H1 (cell line): Measurements from ENCODE around the gene ADRB2. TPM values are rescaled to one million over a fixed set of nuclear protein-coding genes. Genes with fewer than 3 reads are reported as not detected.

Experiments used
- CTCF ChIA-PET: fragments of 300-600 bp; sonication (Branson Sonifier 250); formaldehyde crosslinking; loops from one replicate; lab custom pipeline; 2021; ENCODE audit not compliant: partially characterized antibody; lab: Charles Lee
- POLR2A ChIA-PET: fragments of 300-600 bp; sonication (Branson Sonifier 250); formaldehyde crosslinking; loops from one replicate; lab custom pipeline; 2021; ENCODE audit warnings: inconsistent platforms; ENCODE audit not compliant: partially characterized antibody; lab: Charles Lee
- DNase-seq, 2 experiments: peaks; one replicate each; pipeline versions ENCODE4 v3.0.0 to v3.0.0-alpha.2; 2010 to 2022; ENCODE audit warnings: low spot score in 2 of 2, low read depth in 1 of 2, mixed read lengths in 1 of 2
- FAIRE-seq: peaks from 2 replicates; lab custom pipeline; 2011; peaks lifted over from hg19 to GRCh38; lab: Jason Lieb, UNC
- H2AFZ ChIP-seq: 2 replicates; pipeline ENCODE4 v1.8.1; 2012; ENCODE audit warnings: low read length, inconsistent platforms
- H2AK5ac ChIP-seq: 2 replicates; pipeline ENCODE4 v1.6.1; 2013; ENCODE audit warnings: low read depth, low read length
- H2BK120ac ChIP-seq: replicated peaks from 2 replicates; pipeline ENCODE3; 2013; ENCODE audit warnings: low read depth, low read length, inconsistent platforms
- H2BK12ac ChIP-seq: 2 replicates; pipeline ENCODE4 v1.6.1; 2013; ENCODE audit warnings: low read depth, low read length
- H2BK15ac ChIP-seq: 2 replicates; pipeline ENCODE4 v1.6.1; 2013; ENCODE audit warnings: low read length
- H2BK20ac ChIP-seq: 2 replicates; pipeline ENCODE4 v1.6.1; 2013; ENCODE audit warnings: low read length
- H2BK5ac ChIP-seq: 2 replicates; pipeline ENCODE4 v1.6.1; 2013; ENCODE audit warnings: low read depth, low read length
- H3K14ac ChIP-seq: 2 replicates; pipeline ENCODE4 v1.6.1; 2013; ENCODE audit warnings: inconsistent platforms; ENCODE audit not compliant: insufficient read length
- H3K18ac ChIP-seq: 2 replicates; pipeline ENCODE4 v1.6.1; 2013; ENCODE audit warnings: low read length; ENCODE audit errors: extremely low read depth
- H3K23ac ChIP-seq: 2 replicates; pipeline ENCODE4 v1.6.1; 2013; ENCODE audit warnings: inconsistent platforms; ENCODE audit not compliant: insufficient read length
- H3K23me2 ChIP-seq: 2 replicates; pipeline ENCODE4 v1.6.1; 2013; ENCODE audit warnings: low read depth, low read length
- H3K27ac ChIP-seq: 2 replicates; pipeline ENCODE4 v1.6.1; 2011; ENCODE audit warnings: low read depth, low read length, inconsistent platforms
- H3K27me3 ChIP-seq, 4 experiments: replicated peaks in 1 of 4; 1 replicate in 1 of 4; 2 replicates in 3 of 4; pipeline versions ENCODE4 v1.6.1 to v1.8.1; 2011 to 2013; ENCODE audit warnings: low read length in 3 of 4, mild to moderate bottlenecking in 3 of 4, inconsistent platforms in 2 of 4, mixed read lengths in 2 of 4, moderate library complexity in 1 of 4; ENCODE audit not compliant: control insufficient read depth in 3 of 4, insufficient read depth in 3 of 4; ENCODE audit errors: extremely low read depth in 1 of 4
- H3K36me3 ChIP-seq, 4 experiments: 2 replicates each; pipeline versions ENCODE4 v1.6.1 to v1.8.1; 2011 to 2013; ENCODE audit warnings: mild to moderate bottlenecking in 4 of 4, low read length in 3 of 4, moderate library complexity in 2 of 4, control low read depth in 1 of 4, inconsistent platforms in 1 of 4; ENCODE audit not compliant: insufficient read depth in 4 of 4, control insufficient read depth in 2 of 4
- H3K4ac ChIP-seq: replicated peaks from 2 replicates; pipeline ENCODE3; 2013; ENCODE audit warnings: low read length, low read depth, mixed read lengths, inconsistent platforms; ENCODE audit not compliant: insufficient read length
- H3K4me1 ChIP-seq, 4 experiments: replicated peaks in 1 of 4; 1 replicate in 1 of 4; 2 replicates in 3 of 4; pipeline versions ENCODE4 v1.6.1 to v1.8.1; 2011 to 2013; ENCODE audit warnings: low read length in 3 of 4, inconsistent platforms in 2 of 4, mixed read lengths in 1 of 4; ENCODE audit not compliant: insufficient read depth in 4 of 4, control insufficient read depth in 3 of 4
- H3K4me2 ChIP-seq, 2 experiments: 2 replicates each; pipeline versions ENCODE4 v1.6.1 to v1.8.1; 2011 to 2013; ENCODE audit warnings: low read depth in 2 of 2, low read length in 2 of 2, control low read depth in 1 of 2, inconsistent platforms in 1 of 2, mild to moderate bottlenecking in 1 of 2; ENCODE audit not compliant: insufficient read depth in 1 of 2
- H3K4me3 ChIP-seq, 4 experiments: fragments of 200-600, 300-600 bp in 1 of 4; sonication (generic), shearing (Covaris generic), sonication (Bioruptor Twin) in 1 of 4; 2 replicates each; pipeline versions ENCODE4 v1.5.1 to v1.8.1; 2011 to 2016; ENCODE audit warnings: low read length in 4 of 4, low read depth in 3 of 4, control low read depth in 2 of 4, inconsistent platforms in 2 of 4, mild to moderate bottlenecking in 2 of 4, mixed read lengths in 1 of 4, moderate library complexity in 1 of 4; ENCODE audit not compliant: insufficient read depth in 2 of 4; ENCODE audit errors: extremely low read depth in 1 of 4
- H3K56ac ChIP-seq: replicated peaks from 2 replicates; pipeline ENCODE3; 2013; ENCODE audit warnings: low read depth, mild to moderate bottlenecking, mixed read lengths, low read length, inconsistent platforms; ENCODE audit not compliant: insufficient read length
- H3K79me1 ChIP-seq: 2 replicates; pipeline ENCODE4 v1.6.1; 2013; ENCODE audit warnings: low read depth, low read length, control low read depth
- H3K79me2 ChIP-seq, 2 experiments: 2 replicates each; pipeline versions ENCODE4 v1.6.1 to v1.8.1; 2012 to 2013; ENCODE audit warnings: low read length in 2 of 2, mild to moderate bottlenecking in 2 of 2, inconsistent platforms in 1 of 2; ENCODE audit not compliant: insufficient read depth in 2 of 2, control insufficient read depth in 1 of 2
- H3K9ac ChIP-seq, 4 experiments: replicated peaks in 1 of 4; 1 replicate in 1 of 4; 2 replicates in 3 of 4; pipeline versions ENCODE4 v1.6.1 to v1.8.1; 2011 to 2013; ENCODE audit warnings: low read depth in 3 of 4, low read length in 3 of 4, control low read depth in 2 of 4, mild to moderate bottlenecking in 2 of 4, moderate library complexity in 2 of 4, inconsistent platforms in 1 of 4; ENCODE audit errors: extremely low read depth in 1 of 4
- H3K9me3 ChIP-seq, 2 experiments: 2 replicates each; pipeline versions ENCODE4 v1.6.1 to v1.8.1; 2012 to 2013; ENCODE audit warnings: mild to moderate bottlenecking in 2 of 2, moderate library complexity in 2 of 2, control low read depth in 1 of 2, inconsistent platforms in 1 of 2, low read depth in 1 of 2, low read length in 1 of 2, mixed read lengths in 1 of 2; ENCODE audit not compliant: insufficient read depth in 2 of 2
- H4K20me1 ChIP-seq, 2 experiments: replicated peaks in 1 of 2; 2 replicates each; pipeline versions ENCODE3 to v1.8.1; 2011 to 2013; ENCODE audit warnings: inconsistent platforms in 2 of 2, low read length in 2 of 2, mild to moderate bottlenecking in 1 of 2; ENCODE audit not compliant: insufficient read depth in 2 of 2, control insufficient read depth in 1 of 2
- H4K5ac ChIP-seq: 2 replicates; pipeline ENCODE4 v1.6.1; 2013; ENCODE audit warnings: low read length, low read depth, mixed read lengths, inconsistent platforms; ENCODE audit not compliant: insufficient read length
- H4K8ac ChIP-seq: 2 replicates; pipeline ENCODE4 v1.8.0; 2013; ENCODE audit warnings: mild to moderate bottlenecking, moderate library complexity, low read length, inconsistent platforms; ENCODE audit not compliant: insufficient read depth; ENCODE audit errors: extremely low read depth
- H4K91ac ChIP-seq: replicated peaks from 2 replicates; pipeline ENCODE3; 2013; ENCODE audit warnings: low read length, mixed read lengths, inconsistent platforms; ENCODE audit not compliant: insufficient read length
- CBX8 ChIP-seq: fragments of 300-800, 300-1000 bp; sonication (generic); IDR thresholded peaks from 2 replicates; pipeline ENCODE4 v1.7.1; 2016; ENCODE audit warnings: low read depth, low read length, borderline replicate concordance
- CEBPB ChIP-seq: IDR thresholded peaks from 2 replicates; pipeline ENCODE4 v1.6.1; 2012; ENCODE audit warnings: low read depth, low read length
- CHD1 ChIP-seq: IDR thresholded peaks from 2 replicates; pipeline ENCODE4 v1.6.1; 2012; ENCODE audit warnings: low read depth, low read length, improper control_type of control experiment
- JUN ChIP-seq: IDR thresholded peaks from 2 replicates; pipeline ENCODE4 v1.6.1; 2011; ENCODE audit warnings: low read depth, mild to moderate bottlenecking, improper control_type of control experiment, low read length
- KDM1A ChIP-seq: fragments of 200-600, 300-600 bp; sonication (generic); IDR thresholded peaks from 2 replicates; pipeline ENCODE4 v1.7.1; 2016; ENCODE audit warnings: mild to moderate bottlenecking, low read length, borderline replicate concordance
- RNF2 ChIP-seq: fragments of 200-900, 300-1000 bp; sonication (generic); IDR thresholded peaks from 2 replicates; pipeline ENCODE4 v1.7.1; 2016; ENCODE audit warnings: borderline replicate concordance, low read depth, mild to moderate bottlenecking, antibody characterized with exemption, low read length; ENCODE audit not compliant: poor library complexity, severe bottlenecking; ENCODE audit errors: missing control alignments
- RXRA ChIP-seq: IDR thresholded peaks from 2 replicates; pipeline ENCODE4 v1.6.1; 2011; ENCODE audit warnings: low read depth, mild to moderate bottlenecking, low read length, moderate library complexity; ENCODE audit not compliant: insufficient read depth
- TAF1 ChIP-seq: IDR thresholded peaks from 2 replicates; pipeline ENCODE4 v1.6.1; 2011; ENCODE audit warnings: mild to moderate bottlenecking, low read depth, low read length
- WGBS, 2 experiments: shearing (Covaris generic) in 1 of 2; methylation state at CpG; one replicate each; pipeline versions ENCODE4 v1.1.6 to v1.1.7; 2013 to 2015; ENCODE audit warnings: low lambda C conversion rate in 2 of 2, mixed read lengths in 2 of 2, inconsistent platforms in 1 of 2, low coverage in 1 of 2, missing lambda C conversion rate in 1 of 2; ENCODE audit not compliant: insufficient replicate concordance in 2 of 2, insufficient coverage in 1 of 2, insufficient read length in 1 of 2; ENCODE audit errors: extremely low coverage in 1 of 2, missing lambda C conversion rate in 1 of 2; 5-methylcytosine and 5-hydroxymethylcytosine counted together
- polyA plus RNA-seq, 7 experiments: library from polyadenylated mRNA; depleted of rRNA in 3 of 7; stranded (reverse) in 5 of 7; unstranded in 2 of 7; fragments of >200 nt in 5 of 7; fragments of 200-250 nt in 2 of 7; gene quantifications; 1 replicate in 5 of 7; 2 replicates in 1 of 7; 4 replicates in 1 of 7; pipeline versions ENCODE4 v1.2.1 to v1.2.3, GENCODE V29; 2011 to 2013; ENCODE audit warnings: missing spikeins in 2 of 7, mixed read lengths in 2 of 7
- total RNA-seq: library from RNA; stranded (reverse); fragmentation: NEBNext Ultra II Directional; extraction: Animal tissue kit (Norgen Biotek cat#: 25700); gene quantifications from 2 replicates; pipeline ENCODE4 v1.2.1, GENCODE V29; 2021
- TF ChIP-seq, protein P1 (sequence below): IDR thresholded peaks from 2 replicates; pipeline ENCODE4 v1.6.1; 2011; ENCODE audit warnings: low read depth, mild to moderate bottlenecking, low read length; ENCODE audit not compliant: insufficient read depth

The ADRB2 gene
- total and polyA plus RNA-seq, 2 of the 8 experiments (the other 6 are each of a cell fraction or from before 2014, with no cell fraction given), result 0.65 to 0.77 TPM

DNA sequence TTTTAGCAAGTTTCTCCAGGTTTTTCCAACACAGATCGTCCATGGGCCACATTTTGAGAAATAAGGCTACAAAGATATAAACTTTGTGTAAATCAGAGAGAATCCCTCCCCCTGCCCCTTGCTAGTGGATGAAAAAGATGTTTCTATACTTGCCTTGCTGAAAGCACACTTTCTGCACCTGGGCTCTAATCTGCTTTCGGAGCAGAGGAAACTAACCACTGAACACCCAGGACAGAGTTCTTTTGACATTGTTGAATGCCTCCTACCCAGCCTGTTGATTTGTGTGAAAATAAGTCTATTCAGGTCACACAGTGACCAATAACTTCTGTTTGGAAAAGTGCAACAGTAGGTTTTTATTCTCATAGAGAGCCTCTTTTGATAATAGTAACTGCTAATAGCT, 7.5 kb downstream of the ADRB2 start:
- Histone ChIP-seq H4K91ac (no peak overlapping the region), H4K20me1 (no peaks in the 10 kb centered on the region), H3K23ac (no peak overlapping the region), H2AK5ac (no peak overlapping the region), H3K4me3 (no peak overlapping the region), H3K4me2 (no peak overlapping the region), H2BK5ac (no peak overlapping the region), H2BK20ac (no peak overlapping the region), H3K56ac (no peak overlapping the region), H4K8ac (no peak overlapping the region), H3K4ac (no peak overlapping the region), H2BK12ac (no peak overlapping the region), H3K27ac (no peak overlapping the region), H3K9me3 (no peaks in the 10 kb centered on the region), H4K5ac (no peak overlapping the region), H3K27me3 (no peaks in the 10 kb centered on the region), H2BK120ac (no peak overlapping the region), H2AFZ (no peak overlapping the region), H2BK15ac (no peak overlapping the region), H3K79me2 (no peaks in the 10 kb centered on the region), H3K36me3 (no peaks in the 10 kb centered on the region), H3K79me1 (no peaks in the 10 kb centered on the region), H3K4me1 (no peaks in the 10 kb centered on the region), H3K18ac (no peak overlapping the region), H3K23me2 (no peaks in the 10 kb centered on the region), H3K14ac (no peak overlapping the region), H3K9ac (no peak overlapping the region)
- 70% methylated on average over 2 of the region's 2 CpGs; no CpG with 5 or more reads in 1 of the 2 experiments for WGBS, 2 experiments
- ChIA-PET CTCF (interaction anchor here (5.9 kb wide), 1 partner anchor 13 kb away, joined by 32 read pairs; no protein-coding TSS in a partner anchor), POLR2A (no interaction called here)
- TF ChIP-seq, protein P1, sequence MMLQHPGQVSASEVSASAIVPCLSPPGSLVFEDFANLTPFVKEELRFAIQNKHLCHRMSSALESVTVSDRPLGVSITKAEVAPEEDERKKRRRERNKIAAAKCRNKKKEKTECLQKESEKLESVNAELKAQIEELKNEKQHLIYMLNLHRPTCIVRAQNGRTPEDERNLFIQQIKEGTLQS, result no peak
- no peak for TF ChIP-seq CBX8
- no peak for TF ChIP-seq RXRA
- no peak for TF ChIP-seq RNF2
- no peak for TF ChIP-seq CEBPB
- TF ChIP-seq KDM1A, result no peak
- no peak for TF ChIP-seq CHD1
- TF ChIP-seq JUN, result no peak
- TF ChIP-seq TAF1, result no peak
- DNase-seq (no peak), FAIRE-seq (no peak)
